MM.1S (cell line): ENCODE results near the gene RNASET2.

ENCODE experiments used
- DNase-seq: peaks from one replicate; pipeline ENCODE4 v3.0.0-alpha.2; 2015
- H2AFZ ChIP-seq: fragments of 300-600 bp; sonication (generic); 2 replicates; pipeline ENCODE4 v1.6.0; 2016; ENCODE audit warnings: antibody characterized with exemption, low read length
- H3F3A ChIP-seq: fragments of 300-600 bp; sonication (generic); 2 replicates; pipeline ENCODE4 v1.6.1; 2016; ENCODE audit warnings: mild to moderate bottlenecking, antibody characterized with exemption, low read length, moderate library complexity, mixed read lengths; ENCODE audit not compliant: insufficient read depth
- H3K27ac ChIP-seq: fragments of 300-600 bp; sonication (generic); 2 replicates; pipeline ENCODE4 v1.5.1; 2016; ENCODE audit warnings: mild to moderate bottlenecking, low read length
- H3K27me3 ChIP-seq: fragments of 300-600 bp; sonication (generic); replicated peaks from 2 replicates; pipeline ENCODE4 v1.6.0; 2016; ENCODE audit warnings: low read length; ENCODE audit not compliant: insufficient read depth
- H3K36me3 ChIP-seq: fragments of 300-600 bp; sonication (generic); replicated peaks from 2 replicates; pipeline ENCODE4 v1.6.1; 2016; ENCODE audit warnings: mild to moderate bottlenecking, low read length, mixed read lengths; ENCODE audit not compliant: insufficient read depth
- H3K4me1 ChIP-seq: fragments of 300-600 bp; sonication (generic); 2 replicates; pipeline ENCODE4 v1.6.1; 2016; ENCODE audit warnings: low read length, mixed read lengths
- H3K4me2 ChIP-seq: fragments of 300-600 bp; sonication (generic); 2 replicates; pipeline ENCODE4 v1.6.0; 2016; ENCODE audit warnings: low read depth, low read length
- H3K4me3 ChIP-seq: fragments of 300-600 bp; sonication (generic); 2 replicates; pipeline ENCODE4 v1.5.1; 2016; ENCODE audit warnings: low read length, mixed read lengths
- H3K79me2 ChIP-seq: fragments of 300-600 bp; sonication (generic); 2 replicates; pipeline ENCODE4 v1.6.1; 2016; ENCODE audit warnings: mixed run types, low read length, mixed read lengths
- H3K9ac ChIP-seq: fragments of 300-600 bp; sonication (generic); 2 replicates; pipeline ENCODE4 v1.6.1; 2016; ENCODE audit warnings: low read length, mixed read lengths
- H3K9me2 ChIP-seq: fragments of 300-600 bp; sonication (generic); replicated peaks from 2 replicates; pipeline ENCODE4 v1.6.1; 2016; ENCODE audit warnings: mild to moderate bottlenecking, low read length, mixed read lengths; ENCODE audit not compliant: insufficient read depth
- H3K9me3 ChIP-seq: fragments of 300-600 bp; sonication (generic); replicated peaks from 2 replicates; pipeline ENCODE4 v1.6.1; 2016; ENCODE audit warnings: mild to moderate bottlenecking, low read length, mixed read lengths; ENCODE audit not compliant: insufficient read depth
- H4K20me1 ChIP-seq: fragments of 300-600 bp; sonication (generic); 2 replicates; pipeline ENCODE4 v1.6.1; 2016; ENCODE audit warnings: mild to moderate bottlenecking, low read length, moderate library complexity, mixed read lengths; ENCODE audit not compliant: insufficient read depth
- CTCF ChIP-seq: fragments of 300-600 bp; sonication (generic); IDR thresholded peaks from 2 replicates; pipeline ENCODE4 v1.5.1; 2016; ENCODE audit warnings: antibody characterized with exemption, low read length, mixed read lengths
- EZH2 ChIP-seq: fragments of 300-600 bp; sonication (generic); optimal IDR thresholded peaks from 2 replicates; pipeline ENCODE3; 2017; ENCODE audit warnings: low read depth, mild to moderate bottlenecking, antibody characterized with exemption, low read length, mixed read lengths
- EZH2phosphoT487 ChIP-seq: fragments of 300-600 bp; sonication (generic); IDR thresholded peaks from 2 replicates; pipeline ENCODE4 v1.6.1; 2018; ENCODE audit warnings: antibody characterized with exemption, low read length

The RNASET2 gene

GRCh38 chr6:166955121-166955864 is 1.1 kb downstream of the RNASET2 start:
- Histone ChIP-seq H3K36me3 (no peaks in the 10 kb centered on the region), H3F3A (peaks cover 14% of the 10 kb centered on the region), H3K9me3 (no peaks in the 10 kb centered on the region), H3K79me2 (no peaks in the 10 kb centered on the region), H3K4me3 (peak overlapping the region; percentile 71), H3K9me2 (no peaks in the 10 kb centered on the region), H3K9ac (peak overlapping the region; percentile 42; the same call in 1 of the 2 replicates), H3K27ac (no peak overlapping the region), H3K27me3 (no peaks in the 10 kb centered on the region), H4K20me1 (no peaks in the 10 kb centered on the region), H3K4me1 (peaks cover 13% of the 10 kb centered on the region), H3K4me2 (peak overlapping the region; percentile 64), H2AFZ (peak overlapping the region; percentile 51; the same call in 1 of the 2 replicates)
- no peak for DNase-seq
- no peak for TF ChIP-seq EZH2phosphoT487
- TF ChIP-seq CTCF = no peak
- no peak for TF ChIP-seq EZH2

- Histone ChIP-seq H3K9me3 (no peaks in the 10 kb centered on the region), H3F3A (peaks cover 22% of the 10 kb centered on the region), H3K27me3 (no peaks in the 10 kb centered on the region), H3K4me1 (peaks cover 18% of the 10 kb centered on the region), H3K9ac (no peak overlapping the region), H3K4me2 (no peak overlapping the region), H3K36me3 (no peaks in the 10 kb centered on the region), H3K27ac (no peak overlapping the region), H3K79me2 (no peaks in the 10 kb centered on the region), H2AFZ (no peak overlapping the region), H3K4me3 (no peak overlapping the region), H4K20me1 (no peaks in the 10 kb centered on the region), H3K9me2 (no peaks in the 10 kb centered on the region)
- TF ChIP-seq CTCF = no peak
- no peak for TF ChIP-seq EZH2
- no peak for TF ChIP-seq EZH2phosphoT487
- no peak for DNase-seq
Measured at GRCh38 chr6:166954118-166954713, 2.1 kb downstream of the RNASET2 start.

- Histone ChIP-seq H3K4me2 (no peak overlapping the region), H3K79me2 (no peaks in the 10 kb centered on the region), H3K4me3 (no peak overlapping the region)
Measured at GRCh38 chr6:166952567-166953486, 3.5 kb downstream of the RNASET2 start.

More at GRCh38 chr6:166952567-166953486, 3.5 kb downstream of the RNASET2 start:
- TF ChIP-seq EZH2 (no peak), CTCF (no peak), EZH2phosphoT487 (no peak)
- no peak overlapping the region for H2AFZ ChIP-seq
- H3K9me3 ChIP-seq = no peaks in the 10 kb centered on the region
- no peak for DNase-seq
- no peak overlapping the region for H3K9ac ChIP-seq
- H3K9me2 ChIP-seq = no peaks in the 10 kb centered on the region
- no peaks in the 10 kb centered on the region for H3K27me3 ChIP-seq
- peaks cover 22% of the 10 kb centered on the region for H3F3A ChIP-seq
- H3K36me3 ChIP-seq = no peaks in the 10 kb centered on the region
- peaks cover 15% of the 10 kb centered on the region for H3K4me1 ChIP-seq
- no peaks in the 10 kb centered on the region for H4K20me1 ChIP-seq
- H3K27ac ChIP-seq = no peak overlapping the region
